ENCODE data around the gene ANGEL2. TPM values are rescaled to one million over a fixed set of nuclear protein-coding genes. Genes with fewer than 3 reads are reported as not detected.

ANGEL2 gene
- total RNA-seq, 4 donors from 2014 or later: 24.4 to 46.1 (median 34.8) TPM

- peaks cover 0 to 17% (median 0%) of the 10 kb centered on the region in 4 donors for H3K27me3 ChIP-seq
- H3K4me1 ChIP-seq: peaks cover 8 to 26% (median 24%) of the 10 kb centered on the region in 4 donors
- no peak overlapping the region for H3K4me3 ChIP-seq
- peaks cover 0 to 5% (median 0%) of the 10 kb centered on the region in 4 donors for H3K36me3 ChIP-seq
- no peak for DNase-seq (ENCODE audit: extremely low spot score)
- no peak overlapping the region for H3K27ac ChIP-seq (replicated peaks in 1 of 4)
- no peaks in the 10 kb centered on the region for H3K9me3 ChIP-seq
- WGBS: 94% methylated on average over 3 of the region's 3 CpGs
- no peak for TF ChIP-seq POLR2AphosphoS5 (IDR thresholded peaks at IDR 0.05)
- TF ChIP-seq POLR2A (IDR thresholded peaks at IDR 0.05; ENCODE audit: low read depth): no peak
- TF ChIP-seq CTCF (IDR thresholded peaks at IDR 0.05): no peak
- TF ChIP-seq EP300 (IDR thresholded peaks at IDR 0.05): no peak
- intact Hi-C loops (cut with DNase I): no loop called here
Observed at GRCh38 chr1:212955098-212955497, 60.6 kb downstream of the ANGEL2 start.

- Histone ChIP-seq H3K9me3 (no peaks in the 10 kb centered on the region), H3K4me3 (no peak overlapping the region), H3K36me3 (peaks cover 0 to 3% (median 0%) of the 10 kb centered on the region in 4 donors), H3K4me1 (peaks cover 12 to 32% (median 30%) of the 10 kb centered on the region in 4 donors), H3K27ac (replicated peaks in 1 of 4) (no peak overlapping the region), H3K27me3 (peaks cover 0 to 18% (median 0%) of the 10 kb centered on the region in 4 donors)
- 94% methylated on average over 6 of the region's 6 CpGs for WGBS
- no peak for DNase-seq (ENCODE audit: extremely low spot score)
- intact Hi-C loops (cut with DNase I): no loop called here
- no peak for TF ChIP-seq CTCF (IDR thresholded peaks at IDR 0.05)
- no peak for TF ChIP-seq POLR2A (IDR thresholded peaks at IDR 0.05; ENCODE audit: low read depth)
- TF ChIP-seq EP300 (IDR thresholded peaks at IDR 0.05): no peak
- no peak for TF ChIP-seq POLR2AphosphoS5 (IDR thresholded peaks at IDR 0.05)
Observed at GRCh38 chr1:212954514-212954913, 61.2 kb downstream of the ANGEL2 start.

GRCh38 chr1:212953321-212953720, 62.3 kb downstream of the ANGEL2 start:
- H3K27ac ChIP-seq (replicated peaks in 1 of 4): no peak overlapping the region
- H3K4me3 ChIP-seq: no peak overlapping the region
- 82% methylated on average over 3 of the region's 3 CpGs for WGBS
- peaks cover 0 to 18% (median 0%) of the 10 kb centered on the region in 4 donors for H3K27me3 ChIP-seq
- DNase-seq (ENCODE audit: extremely low spot score): no peak
- H3K4me1 ChIP-seq: peaks cover 12 to 32% (median 30%) of the 10 kb centered on the region in 4 donors
- no peaks in the 10 kb centered on the region for H3K9me3 ChIP-seq
- no peak for TF ChIP-seq CTCF (IDR thresholded peaks at IDR 0.05)
- TF ChIP-seq EP300 (IDR thresholded peaks at IDR 0.05): no peak
- no peak for TF ChIP-seq POLR2AphosphoS5 (IDR thresholded peaks at IDR 0.05)
- TF ChIP-seq POLR2A (IDR thresholded peaks at IDR 0.05; ENCODE audit: low read depth): no peak
- intact Hi-C loops (cut with DNase I): no loop called here
- H3K36me3 ChIP-seq: no peaks in the 10 kb centered on the region

- WGBS: 55% methylated on average over 8 of the region's 8 CpGs
Observed at GRCh38 chr1:212952641-212952976, 63.1 kb downstream of the ANGEL2 start.

More at GRCh38 chr1:212952641-212952976, 63.1 kb downstream of the ANGEL2 start:
- Histone ChIP-seq H3K9me3 (no peaks in the 10 kb centered on the region), H3K36me3 (no peaks in the 10 kb centered on the region), H3K27ac (replicated peaks in 1 of 4) (peak overlapping the region; percentile 20 to 55 (median 28)), H3K27me3 (peaks cover 0 to 18% (median 0%) of the 10 kb centered on the region in 4 donors), H3K4me1 (peaks cover 12 to 32% (median 30%) of the 10 kb centered on the region in 4 donors), H3K4me3 (peak overlapping the region in 1 of 4 donors; percentile 61)
- no peak for DNase-seq (ENCODE audit: extremely low spot score)
- intact Hi-C loops (cut with DNase I): no loop called here
- no peak for TF ChIP-seq POLR2AphosphoS5 (IDR thresholded peaks at IDR 0.05)
- TF ChIP-seq EP300 (IDR thresholded peaks at IDR 0.05): no peak
- TF ChIP-seq CTCF (IDR thresholded peaks at IDR 0.05): no peak
- TF ChIP-seq POLR2A (IDR thresholded peaks at IDR 0.05; ENCODE audit: low read depth): no peak
